OCI-LY1 (cell line): ENCODE measurements around the gene NINJ2.

ENCODE experiments used
- CTCF ChIP-seq: fragments of 200-600 bp; sonication (generic), shearing (Covaris generic); IDR thresholded peaks from 2 replicates; pipeline ENCODE4 v1.5.1; 2017; ENCODE audit warnings: mild to moderate bottlenecking, antibody characterized with exemption, low read length, moderate library complexity, mixed read lengths
- EZH2 ChIP-seq: fragments of 200-600 bp; sonication (generic), shearing (Covaris generic); IDR thresholded peaks from 2 replicates; pipeline ENCODE4 v1.8.0; 2017; ENCODE audit warnings: borderline replicate concordance, mixed run types, mild to moderate bottlenecking, antibody characterized with exemption, low read length, moderate library complexity, mixed read lengths

GRCh38 chr12:561391-561705, 101.9 kb downstream of the NINJ2 start:
- TF ChIP-seq CTCF, result no peak
- no peak for TF ChIP-seq EZH2
